HG03457 (cell line): ENCODE measurements around the gene SPAG9.

Experiments used
- ATAC-seq: cut with Tn5 transposase; IDR thresholded peaks from one replicate; pipeline ENCODE4 v1.9.1; 2021; ENCODE audit warnings: moderate number of reproducible peaks; ENCODE audit not compliant: unreplicated experiment

The SPAG9 gene

GRCh38 chr17:50957600-50958575 is 162.8 kb downstream of the SPAG9 start:
- ATAC-seq, result no peak

- ATAC-seq, result no peak
These were observed 163.7 kb downstream of the SPAG9 start for GRCh38 chr17:50956750-50957523.

- ATAC-seq, result no peak
These were observed 164.3 kb downstream of the SPAG9 start for GRCh38 chr17:50956409-50956749.

GRCh38 chr17:50955667-50956120 is 165.0 kb downstream of the SPAG9 start:
- ATAC-seq, result no peak

- no peak for ATAC-seq
These were observed 165.5 kb downstream of the SPAG9 start for GRCh38 chr17:50955160-50955559.

GRCh38 chr17:50954641-50955121 is 166.0 kb downstream of the SPAG9 start:
- ATAC-seq, result no peak

- ATAC-seq, result no peak
These were observed 166.7 kb downstream of the SPAG9 start for GRCh38 chr17:50953831-50954601.

GRCh38 chr17:50953518-50953830 is 167.2 kb downstream of the SPAG9 start:
- ATAC-seq, result no peak

GRCh38 chr17:50952889-50953288 is 167.8 kb downstream of the SPAG9 start:
- no peak for ATAC-seq

- ATAC-seq, result no peak
These were observed 168.7 kb downstream of the SPAG9 start for GRCh38 chr17:50952013-50952412.

- ATAC-seq, result no peak
These were observed 170.4 kb downstream of the SPAG9 start for GRCh38 chr17:50949989-50950877.

GRCh38 chr17:50949128-50949988 is 171.3 kb downstream of the SPAG9 start:
- ATAC-seq, result no peak

GRCh38 chr17:50948711-50949110 is 172.0 kb downstream of the SPAG9 start:
- ATAC-seq, result no peak

- no peak for ATAC-seq
These were observed 172.7 kb downstream of the SPAG9 start for GRCh38 chr17:50947782-50948543.

- no peak for ATAC-seq
These were observed 173.5 kb downstream of the SPAG9 start for GRCh38 chr17:50946891-50947781.

GRCh38 chr17:50946223-50946890 is 174.3 kb downstream of the SPAG9 start:
- no peak for ATAC-seq

- ATAC-seq, result no peak
These were observed 174.9 kb downstream of the SPAG9 start for GRCh38 chr17:50945779-50946222.
